ENCODE measurements around the gene TAPBPL.
A peak's percentile ranks its signal among the peaks of the same experiment; 100 is the strongest.
"Not testable (repeated sequence)": the region's sequence is repeated elsewhere in the genome, so short reads cannot be mapped to it uniquely, and the experiment has no call there.

TAPBPL gene

DNA sequence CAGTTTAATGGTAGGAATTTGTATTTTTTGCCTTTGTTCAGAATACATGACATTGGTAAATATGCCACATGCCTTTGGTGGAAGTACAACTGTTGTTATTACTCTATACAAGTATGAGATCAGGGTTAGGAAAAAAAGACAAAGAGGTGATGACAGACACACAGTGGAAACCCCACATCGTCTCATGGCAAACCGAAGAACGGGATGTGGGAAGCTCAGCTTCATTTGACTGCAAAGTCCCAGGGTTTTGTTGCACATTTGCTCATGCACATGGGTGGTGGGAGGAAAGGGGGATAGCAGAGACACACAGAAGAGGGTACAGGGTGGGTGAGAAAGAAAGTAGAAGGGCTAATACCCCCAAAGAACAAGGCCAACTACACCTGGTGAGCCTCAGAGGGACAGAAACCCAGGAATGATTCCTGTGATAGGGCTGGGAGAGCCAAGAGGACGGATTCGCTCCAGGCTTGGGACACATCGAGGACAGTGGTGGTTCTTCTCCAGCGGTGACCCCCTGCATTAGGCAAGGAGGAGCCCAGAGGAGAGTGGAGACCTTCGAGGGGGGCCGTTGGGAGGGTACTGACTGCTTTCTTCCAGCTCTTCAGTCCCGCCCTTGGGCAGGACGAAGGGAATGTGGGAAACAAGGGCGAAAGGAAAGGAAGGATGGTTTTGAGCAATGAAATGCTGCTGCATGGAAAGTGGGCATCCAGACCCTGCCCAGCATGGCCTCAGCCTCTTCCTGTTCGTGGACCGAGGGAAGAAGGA lies 10.6 kb downstream of the TAPBPL start:
- DNase-seq: no peak

DNA sequence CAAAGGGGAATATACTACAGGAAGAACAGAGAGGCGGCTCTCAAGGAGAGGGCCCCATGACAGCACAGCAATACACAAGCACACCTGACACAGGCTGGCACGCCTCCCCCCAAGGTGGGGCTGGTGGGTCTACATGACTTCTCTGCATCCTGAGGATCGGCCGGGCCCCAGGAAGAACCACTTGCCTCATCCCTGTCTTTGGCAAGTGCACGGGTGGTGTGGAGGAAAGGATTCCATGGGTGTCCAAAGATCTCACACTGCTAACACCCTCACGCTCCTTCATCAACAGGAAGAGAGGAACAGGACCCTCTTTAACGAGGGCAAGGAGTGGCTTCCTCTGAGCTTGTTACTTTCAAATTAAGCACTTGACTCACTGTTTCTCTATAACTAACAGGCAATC lies 11.4 kb downstream of the TAPBPL start:
- DNase-seq: no peak

- DNase-seq: no peak
These were observed 12.0 kb downstream of the TAPBPL start for GRCh38 chr12:6463858-6464257.

DNA sequence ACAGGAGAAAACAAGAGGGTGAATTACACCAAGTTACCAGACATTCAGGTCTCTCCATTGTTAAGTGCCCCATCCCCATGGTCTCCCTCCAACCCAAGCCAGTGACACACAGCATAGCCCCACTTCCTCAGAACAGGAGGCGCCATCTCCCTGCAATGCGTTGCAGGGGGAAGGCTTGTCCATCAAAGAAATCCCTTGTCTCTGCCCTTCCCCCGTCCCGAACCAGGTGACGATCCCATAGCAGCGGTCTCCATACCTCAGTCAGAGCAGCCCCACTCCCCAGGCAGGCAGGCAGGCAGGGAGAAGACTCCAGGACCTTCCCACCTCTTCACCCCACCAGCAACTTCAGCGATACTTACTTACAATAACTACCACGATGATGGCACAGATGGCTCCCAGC lies 12.7 kb downstream of the TAPBPL start:
- DNase-seq: no peak

DNA sequence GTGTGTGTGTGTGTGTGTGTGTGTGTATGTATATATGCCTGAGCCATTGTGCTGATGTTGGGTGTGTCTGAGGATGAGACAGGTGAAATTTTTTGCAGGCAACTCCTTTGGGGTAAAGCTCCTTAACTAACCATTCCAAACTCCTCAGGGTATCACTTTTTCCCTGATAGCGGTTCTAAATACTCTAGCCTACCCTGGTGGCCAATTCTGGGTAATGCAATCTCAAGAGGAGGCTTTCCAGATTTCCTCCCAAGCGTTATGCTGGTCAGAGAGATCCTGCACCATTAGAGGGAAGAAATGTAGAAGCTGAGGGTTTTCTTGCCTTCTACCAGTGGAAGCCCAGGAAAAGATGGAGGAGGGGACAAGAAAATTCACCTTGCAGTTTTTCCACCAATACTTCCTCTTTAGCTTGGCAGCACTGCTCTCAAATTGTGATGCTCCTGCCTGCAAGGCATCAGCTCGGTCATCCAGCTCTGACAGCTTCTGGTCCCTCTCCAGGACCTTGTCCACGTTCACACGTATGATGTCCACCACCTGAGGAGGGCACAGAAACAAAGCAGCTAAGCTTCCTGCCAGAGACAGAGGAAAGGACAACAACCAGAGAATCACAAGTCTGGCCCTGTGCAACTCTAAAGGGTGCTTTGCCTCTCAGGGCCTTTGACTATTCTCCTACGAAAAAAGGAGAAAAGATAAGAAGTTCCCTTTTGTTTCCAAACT lies 13.8 kb downstream of the TAPBPL start:
- DNase-seq: peak; percentile 85

- DNase-seq: no peak
These were observed 14.3 kb downstream of the TAPBPL start for GRCh38 chr12:6466184-6466573.

DNA sequence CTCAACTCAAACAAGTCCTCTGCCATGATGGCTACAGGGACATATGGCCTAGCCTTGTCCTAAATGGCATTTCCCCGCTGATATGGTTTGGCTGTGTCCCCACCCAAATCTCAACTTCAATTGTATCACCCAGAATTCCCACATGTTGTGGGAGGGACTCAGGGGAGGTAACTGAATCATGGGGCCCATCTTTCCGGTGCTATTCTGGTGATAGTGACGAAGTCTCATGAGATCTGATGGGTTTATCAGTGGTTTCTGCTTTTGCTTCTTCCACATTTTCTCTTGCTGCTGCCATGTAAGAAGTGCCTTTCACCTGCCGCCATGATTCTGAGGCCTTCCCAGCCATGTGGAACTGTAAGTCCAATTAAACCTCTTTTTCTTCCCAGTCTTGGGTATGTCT lies 14.9 kb downstream of the TAPBPL start:
- DNase-seq: not testable (repeated sequence)

DNA sequence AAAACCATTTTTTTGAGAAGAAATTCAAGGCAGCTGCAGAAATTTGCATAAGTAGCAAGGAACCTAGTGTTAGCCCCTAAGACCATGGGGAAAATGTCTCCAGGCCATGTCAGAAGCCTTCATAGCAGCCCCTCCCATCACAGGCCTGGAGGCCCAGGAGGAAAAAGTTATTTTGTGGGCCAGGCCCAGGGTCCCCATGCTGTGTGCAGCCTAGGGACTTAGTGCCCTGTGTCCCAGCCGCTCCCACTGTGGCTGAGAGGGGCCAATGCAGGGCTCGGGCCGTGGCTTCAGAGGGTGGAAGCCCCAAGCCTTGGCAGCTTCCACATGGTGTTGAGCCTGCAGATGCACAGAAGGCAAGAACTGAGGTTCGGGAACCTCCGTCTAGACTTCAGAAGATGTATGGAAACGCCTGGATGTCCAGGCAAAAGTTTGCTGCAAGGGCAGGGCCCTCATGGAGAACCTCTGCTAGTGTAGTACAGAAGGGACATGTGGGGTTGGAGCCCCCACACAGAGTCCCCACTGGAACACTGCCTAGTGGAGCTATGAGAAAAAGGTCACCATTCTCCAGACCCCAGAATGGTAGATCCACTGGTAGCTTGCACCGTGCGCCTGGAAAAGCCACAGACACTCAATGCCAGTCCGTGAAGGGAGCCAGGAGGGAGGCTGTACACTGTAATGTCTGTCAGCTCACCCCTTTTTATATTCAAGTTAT lies 15.9 kb downstream of the TAPBPL start:
- DNase-seq: not testable (repeated sequence)

GRCh38 chr12:6468283-6468575 lies 16.4 kb downstream of the TAPBPL start:
- no peak for DNase-seq

DNA sequence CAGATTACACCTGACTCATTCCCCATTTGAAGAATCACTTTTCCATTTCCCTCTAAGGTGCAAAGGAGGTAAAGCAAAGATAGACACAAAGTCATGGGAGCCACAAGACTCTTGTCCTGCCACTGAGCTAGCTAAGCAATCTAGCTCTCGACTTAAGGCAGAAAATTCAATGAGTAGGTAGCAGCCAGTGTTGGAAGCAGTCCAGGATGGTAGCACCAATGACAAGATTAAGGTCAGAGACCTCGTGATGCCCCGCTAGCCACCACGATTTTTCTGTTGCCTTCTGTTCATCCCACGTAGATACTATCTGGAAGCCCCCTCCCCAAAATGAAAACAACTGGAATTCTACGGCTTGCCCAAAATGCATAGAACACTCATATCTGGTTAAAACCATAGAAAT lies 17.2 kb downstream of the TAPBPL start:
- peak; percentile 25 for DNase-seq

DNA sequence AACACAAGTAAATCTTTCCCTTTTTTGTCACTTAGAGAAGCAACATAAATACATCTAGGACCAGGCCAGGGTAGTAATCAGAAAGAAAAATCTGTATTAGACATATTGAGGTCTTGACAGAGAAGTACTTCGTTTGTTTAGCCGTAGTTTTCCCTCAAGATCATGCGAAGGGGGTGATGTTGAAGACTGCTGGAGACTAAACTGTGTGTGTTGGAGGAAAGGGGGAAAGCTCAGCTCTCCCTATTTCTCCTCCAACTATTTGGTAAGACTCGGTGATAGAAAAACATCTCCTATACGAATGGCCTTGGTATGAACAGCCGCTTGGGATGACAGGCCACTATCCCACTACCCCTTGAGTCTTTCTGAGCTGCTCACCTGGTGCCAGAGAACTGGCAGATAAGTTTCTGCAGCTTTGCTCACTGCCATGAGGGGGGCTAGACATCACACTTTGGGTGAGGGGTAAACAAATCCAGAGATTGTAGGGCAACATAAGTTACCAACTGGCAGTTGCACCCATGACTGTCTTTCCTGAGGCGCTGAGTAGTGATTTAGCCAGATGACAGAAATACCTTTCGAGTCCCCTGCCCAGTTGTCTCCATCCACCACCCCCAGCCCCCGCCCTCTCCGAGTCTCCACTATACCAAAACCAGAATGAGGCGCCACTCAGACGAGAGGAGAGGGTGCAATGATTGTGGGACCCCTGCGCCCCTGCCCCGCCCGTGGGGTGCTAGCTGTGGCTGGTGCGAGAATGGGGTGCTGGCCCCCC lies 17.9 kb downstream of the TAPBPL start:
- DNase-seq: no peak

- peak; percentile 99 for DNase-seq
These were observed 18.7 kb downstream of the TAPBPL start, which contains the start of gene VAMP1 for GRCh38 chr12:6470375-6471163. Gene VAMP1 (minus strand): TSS chr12:6470677. CDS start chr12:6470531, 146 bp downstream.

DNA sequence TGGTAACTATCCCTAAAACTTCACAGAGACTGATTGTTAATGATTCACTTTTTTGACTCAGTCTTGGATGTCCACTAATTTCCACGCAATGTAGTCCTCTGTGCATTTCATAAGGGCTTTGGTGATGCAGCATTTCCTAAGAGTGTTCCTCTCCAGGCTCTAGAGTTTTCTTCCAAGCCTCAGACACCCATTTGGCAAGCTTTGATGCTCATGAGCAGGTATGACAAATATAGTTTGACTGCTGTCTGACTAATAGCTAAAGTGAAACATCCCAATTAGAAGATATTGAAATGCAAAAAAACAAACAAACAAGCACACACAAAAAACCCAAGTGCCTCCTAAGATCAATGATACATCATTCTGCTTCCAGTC lies 20.1 kb downstream of the TAPBPL start:
- DNase-seq: no peak

DNA sequence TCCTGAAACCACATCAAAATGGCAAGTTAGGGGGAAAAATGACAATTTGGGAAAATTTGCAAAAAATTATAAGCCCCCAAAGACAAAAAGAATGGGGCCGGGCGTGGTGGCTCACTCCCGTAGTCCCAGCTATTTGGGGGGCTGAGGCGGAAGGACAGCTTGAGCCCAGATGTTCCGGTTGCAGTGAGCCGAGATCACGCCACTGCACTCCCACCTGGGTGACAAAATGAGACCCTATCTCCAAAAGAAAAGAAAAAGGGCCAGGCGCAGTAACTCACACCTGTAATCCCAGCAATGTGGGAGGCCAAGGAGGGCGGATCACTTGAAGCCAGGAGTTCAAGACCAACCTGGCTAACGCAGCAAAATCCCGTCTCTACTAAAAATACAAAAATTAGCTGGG lies 20.6 kb downstream of the TAPBPL start:
- DNase-seq: no peak

DNA sequence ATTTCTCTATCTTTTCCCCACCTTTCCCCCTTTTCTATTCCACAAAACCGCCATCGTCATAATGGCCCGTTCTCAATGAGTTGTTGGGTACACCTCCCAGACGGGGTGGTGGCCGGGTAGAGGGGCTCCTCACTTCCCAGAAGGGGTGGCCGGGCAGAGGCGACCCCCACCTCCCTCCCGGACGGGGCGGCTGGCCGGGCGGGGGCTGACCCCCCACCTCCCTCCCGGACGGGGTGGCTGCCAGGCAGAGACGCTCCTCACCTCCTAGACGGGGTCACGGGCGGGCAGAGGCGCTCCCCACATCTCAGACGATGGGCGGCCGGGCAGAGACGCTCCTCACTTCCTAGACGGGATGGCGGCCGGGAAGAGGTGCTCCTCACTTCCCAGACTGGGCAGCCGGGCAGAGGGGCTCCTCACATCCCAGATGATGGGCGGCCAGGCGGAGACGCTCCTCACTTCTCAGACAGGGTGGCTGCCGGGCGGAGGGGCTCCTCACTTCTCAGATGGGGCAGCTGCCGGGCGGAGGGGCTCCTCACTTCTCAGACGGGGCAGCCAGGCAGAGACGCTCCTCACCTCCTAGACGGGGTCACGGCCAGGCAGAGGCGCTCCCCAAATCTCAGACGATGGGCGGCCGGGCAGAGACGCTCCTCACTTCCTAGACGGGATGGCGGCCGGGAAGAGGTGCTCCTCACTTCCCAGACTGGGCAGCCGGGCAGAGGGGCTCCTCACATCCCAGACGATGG lies 23.6 kb downstream of the TAPBPL start:
- DNase-seq: not testable (repeated sequence)

DNA sequence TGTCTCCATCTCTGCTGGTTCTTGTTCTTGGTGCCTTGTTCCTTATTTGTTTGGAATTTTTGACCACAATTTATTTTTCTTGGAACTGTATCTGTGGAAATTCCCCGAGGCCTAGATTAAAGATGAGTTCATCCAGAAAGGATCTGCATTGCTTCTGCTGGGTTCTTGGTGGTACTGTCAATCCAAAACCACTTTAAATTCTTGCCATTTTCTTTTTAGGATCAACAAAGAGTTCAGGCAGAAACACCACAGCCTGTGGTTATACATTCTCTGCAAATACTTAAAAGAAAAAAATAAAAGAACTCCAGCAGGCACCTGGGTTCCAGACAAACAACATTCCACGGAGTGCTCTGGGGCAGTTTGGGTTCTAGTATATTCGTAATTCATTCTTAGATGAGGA lies 24.6 kb downstream of the TAPBPL start:
- DNase-seq: no peak

GRCh38 chr12:6477601-6478377 lies 25.9 kb downstream of the TAPBPL start:
- not testable (repeated sequence) for DNase-seq

GRCh38 chr12:6478416-6478815 lies 26.6 kb downstream of the TAPBPL start:
- no peak for DNase-seq

GRCh38 chr12:6488240-6488639 lies 36.4 kb downstream of the TAPBPL start:
- no peak for DNase-seq

DNA sequence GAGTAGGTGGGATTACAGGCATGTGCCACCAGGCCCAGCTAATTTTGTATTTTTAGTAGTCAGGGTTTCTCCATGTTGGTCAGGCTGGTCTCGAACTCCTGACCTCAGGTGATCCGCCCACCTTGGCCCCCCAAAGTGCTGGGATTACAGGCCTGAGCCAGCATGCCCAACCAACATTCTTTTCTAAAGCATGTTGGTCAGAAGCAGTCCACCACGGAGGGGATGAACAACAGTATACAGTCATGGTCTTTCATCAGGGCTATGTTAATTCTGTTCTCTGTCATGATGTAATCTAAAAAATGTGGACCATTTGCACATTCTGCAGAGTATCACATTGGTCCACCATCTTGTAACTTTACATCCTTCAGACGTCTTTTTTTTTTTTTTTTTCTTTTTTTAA lies 37.6 kb downstream of the TAPBPL start:
- DNase-seq: no peak

- not testable (repeated sequence) for DNase-seq
These were observed 38.8 kb downstream of the TAPBPL start for GRCh38 chr12:6490673-6491072.

Data from hematopoietic multipotent progenitor cell treated with erythropoietin and hydrocortisone succinate and interleukin-3 and kit ligand, for 4 days (in vitro differentiated cells).